ENCODE results near the gene MZT2B. TPM values are rescaled to one million over a fixed set of nuclear protein-coding genes. Genes with fewer than 3 reads are reported as not detected.
"Not testable (repeated sequence)": the region's sequence is repeated elsewhere in the genome, so short reads cannot be mapped to it uniquely, and the experiment has no call there.

MZT2B gene
- total and polyA plus RNA-seq, 2 donors = 50.4 to 251 TPM

DNA sequence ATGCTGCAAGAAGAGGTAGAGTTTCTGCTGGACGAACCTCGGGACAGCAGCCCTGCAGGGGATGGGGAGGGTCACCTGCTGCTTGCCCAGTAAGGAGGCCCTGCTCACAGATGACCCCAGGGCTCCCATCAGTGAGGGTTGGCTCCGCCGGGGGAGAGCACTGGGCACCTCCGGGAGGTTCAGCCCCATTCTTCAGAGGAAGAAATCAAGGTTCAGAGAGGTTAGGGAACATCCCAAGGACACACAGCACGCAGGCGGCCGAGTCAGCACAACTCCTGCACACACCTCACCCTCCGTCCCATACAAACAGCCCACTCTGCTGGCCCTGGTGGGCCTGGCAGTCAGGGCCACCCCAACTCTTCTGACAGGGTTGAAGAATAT is 25.4 kb upstream of the MZT2B start:
- Histone ChIP-seq H3K36me3 (ENCODE audit: insufficient read depth) (no peaks in the 10 kb centered on the region), H3K4me3 (ENCODE audit: low read depth, low read length) (no peak overlapping the region), H3K27ac (ENCODE audit: low read depth) (no peak overlapping the region), H3K4me1 (ENCODE audit: insufficient read depth) (no peaks in the 10 kb centered on the region)
- no peak for DNase-seq (ENCODE audit: extremely low spot score)
- 93% methylated on average over 9 of the region's 9 CpGs for WGBS

DNA sequence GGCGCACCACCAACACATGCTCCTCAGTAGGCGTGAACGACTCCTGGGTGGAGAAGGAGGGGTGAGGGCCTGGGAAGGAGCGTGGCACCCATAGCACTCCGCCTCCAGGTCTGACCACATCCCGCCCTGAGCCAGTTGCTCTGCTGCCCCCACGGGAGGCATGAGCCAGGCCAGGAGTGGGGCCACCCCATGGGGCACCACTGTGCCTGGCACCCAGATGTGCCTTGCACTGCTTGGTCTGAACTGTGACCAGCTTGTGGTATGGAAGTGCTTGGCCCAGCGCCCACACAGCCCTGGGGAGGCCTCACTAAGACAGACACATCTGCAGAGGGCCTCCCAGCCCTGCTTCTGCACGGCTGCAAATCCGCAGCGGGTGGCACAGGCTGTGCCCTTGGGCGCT is 24.7 kb upstream of the MZT2B start:
- WGBS = 88% methylated on average over 11 of the region's 12 CpGs
- H3K36me3 ChIP-seq (ENCODE audit: insufficient read depth); H3K4me1 ChIP-seq (ENCODE audit: insufficient read depth); H3K27ac ChIP-seq (ENCODE audit: low read depth); H3K4me3 ChIP-seq (ENCODE audit: low read depth, low read length); DNase-seq (ENCODE audit: extremely low spot score): not testable (repeated sequence)

DNA sequence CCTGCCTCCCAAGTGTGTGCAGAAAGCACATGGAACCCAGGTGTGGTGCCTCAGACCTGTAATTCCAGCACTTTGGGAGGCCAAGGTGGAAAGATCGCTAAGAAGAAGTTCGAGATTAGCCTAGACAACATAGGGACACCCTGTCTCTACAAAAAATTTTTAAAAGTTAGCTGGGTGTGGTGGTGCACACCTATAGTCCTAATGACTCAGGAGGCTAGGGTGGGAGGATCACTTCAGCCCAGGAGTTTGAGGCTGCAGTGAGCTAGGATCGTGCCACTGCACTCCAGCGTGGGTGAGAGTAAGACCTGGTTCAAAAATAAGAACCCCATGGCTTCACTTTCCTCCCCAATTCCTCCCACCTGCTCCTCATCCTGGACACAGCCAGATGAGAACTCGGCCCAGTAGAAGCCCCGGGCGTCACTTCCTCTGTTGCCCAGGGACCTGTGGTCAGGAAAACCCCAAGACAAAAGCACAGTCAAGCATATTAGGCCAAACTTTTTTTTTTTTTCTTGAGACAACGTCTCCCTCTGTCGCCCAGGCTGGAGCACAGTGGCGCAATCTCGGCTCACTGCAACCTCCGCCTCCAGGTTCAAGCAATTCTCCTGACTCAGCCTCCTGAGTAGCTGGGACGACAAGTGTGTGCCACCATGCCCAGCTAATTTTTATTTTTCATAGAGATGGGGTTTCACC is 24.1 kb upstream of the MZT2B start:
- WGBS = 80% methylated on average over 13 of the region's 13 CpGs
- H3K4me1 ChIP-seq (ENCODE audit: insufficient read depth); H3K36me3 ChIP-seq (ENCODE audit: insufficient read depth): not testable (repeated sequence)

DNA sequence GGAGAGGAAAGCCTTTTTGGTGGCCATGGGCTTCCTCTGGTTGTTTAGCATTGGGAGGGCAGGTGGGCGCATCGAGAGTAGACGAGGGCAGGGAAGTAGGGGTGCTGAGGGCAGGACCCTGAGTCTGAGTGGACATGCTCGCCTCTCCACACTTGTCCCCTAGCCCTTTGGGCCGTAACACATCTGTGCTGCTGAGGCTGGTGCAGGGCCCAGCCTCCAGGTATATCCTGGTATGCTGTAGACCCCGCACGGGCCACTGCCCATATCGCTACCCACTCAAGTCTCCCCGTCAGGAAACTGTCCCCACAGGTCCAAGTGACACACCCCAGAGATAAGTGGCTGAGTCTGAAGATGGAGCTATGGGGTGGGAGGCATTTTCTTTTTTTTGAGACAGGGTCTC is 23.4 kb upstream of the MZT2B start:
- H3K4me3 ChIP-seq (ENCODE audit: low read depth, low read length) = no peak overlapping the region
- no peak overlapping the region for H3K27ac ChIP-seq (ENCODE audit: low read depth)
- H3K4me1 ChIP-seq (ENCODE audit: insufficient read depth) = no peaks in the 10 kb centered on the region
- H3K36me3 ChIP-seq (ENCODE audit: insufficient read depth) = no peaks in the 10 kb centered on the region
- WGBS = 94% methylated on average over 9 of the region's 9 CpGs
- DNase-seq (ENCODE audit: extremely low spot score) = no peak

More for the DNA sequence above, 24.1 kb upstream of the MZT2B start:
- H3K4me3 ChIP-seq (ENCODE audit: low read depth, low read length); DNase-seq (ENCODE audit: extremely low spot score); H3K27ac ChIP-seq (ENCODE audit: low read depth): not testable (repeated sequence)

DNA sequence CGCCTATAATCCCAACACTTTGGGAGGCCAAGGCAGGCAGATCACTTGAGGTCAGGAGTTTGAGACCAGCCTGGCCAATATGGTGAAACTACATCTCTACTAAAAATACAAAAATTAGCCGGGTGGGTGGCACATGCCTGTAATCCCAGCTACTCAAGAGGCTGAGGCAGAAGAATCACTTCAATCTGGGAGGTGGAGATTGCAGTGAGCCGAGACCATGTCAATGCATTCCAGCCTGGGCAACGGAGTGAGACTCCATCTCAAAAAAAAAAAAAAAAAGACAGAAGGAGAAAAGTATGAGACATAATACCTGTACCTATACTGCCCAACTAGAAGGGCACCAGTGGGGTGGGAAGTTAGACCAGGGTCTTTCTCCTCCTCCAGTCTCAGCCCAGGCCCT is 22.7 kb upstream of the MZT2B start:
- H3K4me1 ChIP-seq (ENCODE audit: insufficient read depth); H3K4me3 ChIP-seq (ENCODE audit: low read depth, low read length); DNase-seq (ENCODE audit: extremely low spot score); H3K27ac ChIP-seq (ENCODE audit: low read depth); H3K36me3 ChIP-seq (ENCODE audit: insufficient read depth): not testable (repeated sequence)
- WGBS = 91% methylated on average over 4 of the region's 4 CpGs

DNA sequence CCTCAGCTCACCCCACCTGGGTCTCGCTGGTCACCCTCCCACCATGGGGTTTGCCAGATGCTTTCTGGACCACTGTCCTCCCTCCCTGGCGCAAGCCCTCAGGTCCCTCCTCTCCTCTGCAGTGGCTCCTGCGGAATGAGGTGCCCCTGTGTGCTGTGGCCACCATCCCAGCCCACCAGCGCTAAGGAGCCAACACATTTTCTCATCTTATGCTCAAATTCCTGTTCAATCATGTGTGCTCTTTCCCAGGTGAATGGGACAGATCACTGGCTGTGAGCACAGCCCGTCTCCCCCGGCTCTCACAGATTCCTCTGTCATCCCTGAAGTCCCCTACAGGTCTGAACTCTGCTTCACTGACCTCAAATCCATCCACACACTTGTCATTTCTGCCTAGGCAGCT is 21.9 kb upstream of the MZT2B start:
- no peak for DNase-seq (ENCODE audit: extremely low spot score)

DNA sequence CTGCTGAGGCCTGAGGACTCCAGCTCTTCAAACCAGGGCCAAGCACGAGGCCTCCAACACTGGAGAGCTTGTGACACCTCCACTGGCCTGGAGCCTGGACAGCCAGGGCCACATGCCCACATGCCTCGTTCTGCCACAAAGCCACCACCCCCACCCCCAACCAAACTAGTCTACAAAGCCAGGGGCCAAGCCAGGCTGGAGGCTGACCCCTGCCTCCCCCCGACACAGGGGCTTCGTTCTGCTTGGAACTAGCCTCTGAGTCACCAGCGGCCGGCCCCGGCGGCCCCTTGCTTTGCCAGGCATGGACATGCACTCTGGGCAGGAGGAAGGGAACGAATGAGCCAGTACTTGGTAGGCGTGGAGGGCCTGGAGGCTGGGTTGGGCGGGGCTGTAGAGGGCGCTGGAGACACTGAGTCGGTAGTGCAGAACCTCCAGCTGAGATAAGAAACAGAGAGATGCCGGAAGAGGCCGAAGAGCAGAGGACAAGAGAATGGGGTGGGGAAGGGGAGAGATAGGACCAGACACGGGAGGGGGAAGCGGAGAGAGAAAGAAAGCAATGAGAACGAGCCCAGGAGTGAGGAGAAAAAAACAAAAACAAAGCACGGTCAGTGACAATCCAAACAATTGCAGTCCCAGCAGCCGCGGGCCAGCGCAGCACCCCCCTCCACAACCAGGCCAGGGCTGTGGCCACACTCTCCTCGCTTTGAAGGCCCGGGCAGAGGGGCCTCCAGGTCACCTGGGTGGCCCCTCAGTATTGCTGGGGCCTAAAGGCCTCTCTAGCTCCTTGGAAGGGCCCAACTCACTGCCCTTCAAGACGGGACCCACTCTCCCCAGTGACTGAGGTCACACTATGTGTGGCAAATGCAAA is 21.0 kb upstream of the MZT2B start:
- not testable (repeated sequence) for H3K27ac ChIP-seq (ENCODE audit: low read depth); DNase-seq (ENCODE audit: extremely low spot score); H3K36me3 ChIP-seq (ENCODE audit: insufficient read depth); H3K4me3 ChIP-seq (ENCODE audit: low read depth, low read length); H3K4me1 ChIP-seq (ENCODE audit: insufficient read depth)
- 78% methylated on average over 25 of the region's 25 CpGs for WGBS

More for the DNA sequence above, 21.9 kb upstream of the MZT2B start:
- Histone ChIP-seq H3K4me1 (ENCODE audit: insufficient read depth) (no peaks in the 10 kb centered on the region), H3K27ac (ENCODE audit: low read depth) (no peak overlapping the region), H3K4me3 (ENCODE audit: low read depth, low read length) (no peak overlapping the region), H3K36me3 (ENCODE audit: insufficient read depth) (no peaks in the 10 kb centered on the region)
- 97% methylated on average over 6 of the region's 6 CpGs for WGBS

DNA sequence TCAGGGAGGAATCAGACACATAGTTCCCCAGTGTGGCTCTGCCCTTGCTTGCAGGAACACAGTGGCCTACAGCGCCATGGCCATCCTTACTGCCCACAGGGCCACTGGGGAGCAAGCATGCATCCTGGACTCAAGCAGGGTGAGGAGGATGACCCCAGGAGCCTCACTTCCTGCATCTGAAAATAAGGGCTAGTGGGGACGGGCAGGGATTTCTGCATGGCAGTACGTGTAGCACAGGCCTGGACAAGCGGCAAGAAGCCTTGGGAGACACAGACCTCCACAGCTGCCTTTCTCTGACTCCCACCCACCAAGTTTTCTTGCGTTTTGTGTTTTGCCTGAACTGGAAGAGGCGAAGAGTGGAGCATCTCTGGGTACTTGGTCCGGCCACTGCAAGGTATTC is 19.6 kb upstream of the MZT2B start:
- H3K4me3 ChIP-seq (ENCODE audit: low read depth, low read length); H3K36me3 ChIP-seq (ENCODE audit: insufficient read depth); DNase-seq (ENCODE audit: extremely low spot score); H3K27ac ChIP-seq (ENCODE audit: low read depth); H3K4me1 ChIP-seq (ENCODE audit: insufficient read depth): not testable (repeated sequence)
- 96% methylated on average over 7 of the region's 7 CpGs for WGBS

DNA sequence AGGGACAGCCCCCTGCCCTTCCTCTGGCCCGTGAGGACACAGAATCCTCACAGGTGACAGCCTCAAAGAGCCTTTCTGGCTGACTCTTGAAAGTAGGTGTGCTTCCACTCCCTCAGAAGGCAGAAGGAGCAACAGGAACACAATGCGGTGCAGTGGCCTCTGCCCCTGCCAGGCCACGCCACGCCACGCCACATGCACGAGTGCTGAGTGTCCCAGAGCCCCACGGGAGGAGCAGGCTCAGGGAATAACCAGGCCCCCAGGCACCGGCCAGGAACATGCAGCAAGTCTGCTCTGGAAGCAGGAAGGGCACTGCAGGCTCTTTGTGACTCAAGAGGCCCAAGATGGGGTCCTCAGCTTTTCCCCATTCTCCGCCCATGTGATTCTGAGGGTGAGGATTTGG is 19.1 kb upstream of the MZT2B start:
- no peak overlapping the region for H3K27ac ChIP-seq (ENCODE audit: low read depth)
- no peaks in the 10 kb centered on the region for H3K4me1 ChIP-seq (ENCODE audit: insufficient read depth)
- peaks cover 4% of the 10 kb centered on the region for H3K36me3 ChIP-seq (ENCODE audit: insufficient read depth)
- no peak overlapping the region for H3K4me3 ChIP-seq (ENCODE audit: low read depth, low read length)
- WGBS = 93% methylated on average over 9 of the region's 9 CpGs
- no peak for DNase-seq (ENCODE audit: extremely low spot score)

DNA sequence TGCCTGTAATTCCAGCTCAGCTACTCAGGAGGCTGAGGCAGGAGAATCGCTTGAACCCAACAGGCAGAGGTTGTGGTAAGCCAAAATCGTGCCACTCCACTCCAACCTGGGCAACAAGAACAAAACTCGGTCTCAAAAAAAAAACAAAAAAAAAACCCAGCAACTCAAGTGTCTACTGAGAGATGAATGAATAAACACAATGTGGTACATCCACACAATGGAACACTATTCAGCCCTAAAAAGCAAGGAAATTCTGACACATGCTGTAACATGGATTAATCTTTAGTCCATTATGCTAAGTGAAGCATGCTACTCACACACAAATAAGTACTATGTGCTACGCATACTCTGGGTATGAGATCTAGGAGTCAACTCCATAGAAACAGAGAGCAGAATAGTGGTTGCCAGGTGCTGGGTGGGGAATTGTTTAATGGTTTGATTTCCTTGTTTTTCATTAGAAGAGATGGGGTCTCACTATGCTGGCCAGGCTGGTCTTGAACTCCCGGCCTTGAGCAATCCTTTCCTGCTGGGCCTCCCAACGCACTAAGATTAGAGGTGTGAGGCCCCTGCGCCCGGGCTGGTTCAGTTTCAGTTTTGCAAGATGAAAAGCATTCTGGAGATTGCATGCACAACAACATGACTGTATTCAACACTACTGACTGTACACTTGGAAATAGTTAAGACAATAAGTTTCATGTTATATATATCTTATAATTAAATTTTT is 16.6 kb upstream of the MZT2B start:
- Histone ChIP-seq H3K4me1 (ENCODE audit: insufficient read depth) (no peaks in the 10 kb centered on the region), H3K4me3 (ENCODE audit: low read depth, low read length) (no peak overlapping the region), H3K27ac (ENCODE audit: low read depth) (no peak overlapping the region), H3K36me3 (ENCODE audit: insufficient read depth) (peaks cover 4% of the 10 kb centered on the region)
- no peak for DNase-seq (ENCODE audit: extremely low spot score)
- WGBS = 96% methylated on average over 8 of the region's 8 CpGs

DNA sequence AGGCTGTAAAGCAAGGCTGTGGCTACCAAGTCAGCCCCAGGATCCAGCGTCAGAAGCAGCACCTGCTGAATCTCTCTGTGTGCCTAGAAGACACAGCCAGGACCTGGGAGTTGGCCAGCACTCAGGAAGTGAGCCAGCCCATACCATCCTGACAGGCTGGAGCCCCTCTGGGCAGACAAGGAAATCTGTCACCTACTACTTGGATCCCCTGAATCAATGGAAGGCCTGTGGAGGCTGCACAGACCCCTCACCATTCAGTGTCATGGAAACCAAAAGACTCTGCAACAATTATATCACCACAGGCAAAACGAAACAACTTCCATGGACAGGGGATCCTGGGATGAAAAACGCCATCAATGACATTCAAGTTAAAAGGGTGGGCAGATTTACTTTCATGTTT is 15.5 kb upstream of the MZT2B start:
- not testable (repeated sequence) for H3K4me1 ChIP-seq (ENCODE audit: insufficient read depth); H3K4me3 ChIP-seq (ENCODE audit: low read depth, low read length); H3K27ac ChIP-seq (ENCODE audit: low read depth); DNase-seq (ENCODE audit: extremely low spot score); H3K36me3 ChIP-seq (ENCODE audit: insufficient read depth)
- 80% methylated on average over 3 of the region's 3 CpGs for WGBS

DNA sequence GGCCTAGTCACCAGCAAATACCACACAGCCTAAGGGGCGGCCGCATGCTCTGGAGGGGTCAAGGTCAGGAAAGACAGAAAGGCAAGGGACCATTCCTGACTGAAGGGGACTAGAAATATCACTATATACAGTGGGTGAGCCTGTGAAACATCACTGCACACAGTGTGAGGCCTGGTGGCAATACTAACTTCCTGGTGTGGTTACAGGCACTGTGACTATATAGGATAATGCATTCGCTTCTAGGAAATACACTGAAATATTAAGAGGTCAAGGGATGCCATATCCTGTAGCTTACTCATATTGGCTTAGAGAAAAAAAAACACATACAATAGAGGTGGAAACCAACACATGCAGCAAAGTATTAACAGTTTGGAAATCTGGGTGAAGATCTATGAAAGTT is 12.9 kb upstream of the MZT2B start:
- not testable (repeated sequence) for H3K36me3 ChIP-seq (ENCODE audit: insufficient read depth); H3K4me1 ChIP-seq (ENCODE audit: insufficient read depth); DNase-seq (ENCODE audit: extremely low spot score); H3K27ac ChIP-seq (ENCODE audit: low read depth); H3K4me3 ChIP-seq (ENCODE audit: low read depth, low read length)
- WGBS = 93% methylated on average over 3 of the region's 3 CpGs

DNA sequence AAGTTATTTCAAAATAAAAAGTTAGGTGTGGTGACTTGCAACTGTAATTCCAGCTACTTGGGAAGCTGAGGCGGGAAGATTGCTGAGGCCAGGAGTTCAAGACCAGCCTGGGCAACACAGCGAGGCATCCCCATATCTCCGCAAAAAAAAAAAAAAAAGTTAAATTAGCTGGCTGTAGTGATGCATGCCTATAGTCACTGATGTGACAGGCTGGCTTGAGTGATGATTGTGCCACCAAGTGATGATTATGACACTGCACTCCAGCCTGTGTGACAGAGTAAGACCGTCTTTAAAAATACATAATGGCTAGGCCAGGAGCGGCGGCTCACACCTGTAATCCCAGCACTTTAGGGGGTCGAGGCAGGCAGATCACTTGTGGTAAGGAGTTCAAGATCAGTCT is 12.2 kb upstream of the MZT2B start:
- H3K27ac ChIP-seq (ENCODE audit: low read depth) = no peak overlapping the region
- no peaks in the 10 kb centered on the region for H3K4me1 ChIP-seq (ENCODE audit: insufficient read depth)
- no peak overlapping the region for H3K4me3 ChIP-seq (ENCODE audit: low read depth, low read length)
- DNase-seq (ENCODE audit: extremely low spot score) = no peak
- peaks cover 4% of the 10 kb centered on the region for H3K36me3 ChIP-seq (ENCODE audit: insufficient read depth)
- 90% methylated on average over 7 of the region's 7 CpGs for WGBS

DNA sequence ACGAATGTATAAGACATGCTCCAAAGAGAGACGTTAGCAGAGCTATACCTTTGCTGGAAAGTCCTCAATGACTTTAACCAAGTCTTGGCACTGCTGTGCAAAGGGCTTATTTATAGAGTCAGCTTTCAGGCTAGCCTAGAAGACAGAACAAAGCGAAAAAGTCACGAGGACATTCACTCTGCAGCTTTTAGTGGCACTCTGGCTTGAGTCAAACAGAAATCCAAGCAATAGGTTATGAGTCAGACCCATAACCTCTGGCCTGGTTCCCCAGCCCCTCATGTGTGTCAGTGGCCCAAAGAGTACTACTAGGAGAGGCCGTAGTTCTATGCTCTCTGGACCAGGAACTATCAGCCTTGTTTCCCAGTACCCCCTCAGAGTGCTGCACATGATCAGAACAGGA is 7.2 kb upstream of the MZT2B start:
- not testable (repeated sequence) for H3K27ac ChIP-seq (ENCODE audit: low read depth); DNase-seq (ENCODE audit: extremely low spot score); H3K36me3 ChIP-seq (ENCODE audit: insufficient read depth); H3K4me1 ChIP-seq (ENCODE audit: insufficient read depth); H3K4me3 ChIP-seq (ENCODE audit: low read depth, low read length)
- WGBS = 91% methylated on average over 5 of the region's 5 CpGs
